NCI-H2081 (cell line): ENCODE data around the gene MLPH.

Experiments used
- DNase-seq, 2 experiments: peaks; one replicate each; lab custom pipeline; 2025; lab: John Stamatoyannopoulos, UW

Gene MLPH

GRCh38 chr2:237478979-237479378 lies 8.1 kb upstream of the MLPH start:
- no peak for DNase-seq

GRCh38 chr2:237479747-237480146 lies 7.3 kb upstream of the MLPH start:
- DNase-seq, result no peak

- no peak for DNase-seq
These were observed 6.5 kb upstream of the MLPH start for GRCh38 chr2:237480556-237480955.

GRCh38 chr2:237480988-237481525 lies 6.0 kb upstream of the MLPH start:
- no peak for DNase-seq

GRCh38 chr2:237482485-237482884 lies 4.6 kb upstream of the MLPH start:
- DNase-seq, result peak; percentile 14 to 39

GRCh38 chr2:237483018-237483731 lies 3.9 kb upstream of the MLPH start:
- DNase-seq, result no peak

GRCh38 chr2:237485304-237485703 lies 1.7 kb upstream of the MLPH start:
- no peak for DNase-seq

GRCh38 chr2:237485844-237486243 lies 1.2 kb upstream of the MLPH start:
- no peak for DNase-seq

- DNase-seq, result no peak
These were observed 675 bp upstream of the MLPH start for GRCh38 chr2:237486334-237486818.

- DNase-seq, result no peak
These were observed 445 bp downstream of the MLPH start for GRCh38 chr2:237487496-237487895.

GRCh38 chr2:237488295-237488694 lies 1.2 kb downstream of the MLPH start:
- DNase-seq, result no peak

- peak in 1 of 2 experiments; percentile 9 for DNase-seq
These were observed 2.1 kb downstream of the MLPH start for GRCh38 chr2:237488901-237489860.

- DNase-seq, result no peak
These were observed 3.1 kb downstream of the MLPH start for GRCh38 chr2:237490009-237490711.

GRCh38 chr2:237490795-237491194 lies 3.7 kb downstream of the MLPH start:
- DNase-seq, result no peak

- no peak for DNase-seq
These were observed 4.6 kb downstream of the MLPH start for GRCh38 chr2:237491515-237492118.

- DNase-seq, result no peak
These were observed 5.3 kb downstream of the MLPH start for GRCh38 chr2:237492137-237492890.

- DNase-seq, result no peak
These were observed 7.0 kb downstream of the MLPH start for GRCh38 chr2:237494066-237494465.

GRCh38 chr2:237495521-237496117 lies 8.6 kb downstream of the MLPH start:
- DNase-seq, result no peak

- DNase-seq, result no peak
These were observed 9.4 kb downstream of the MLPH start for GRCh38 chr2:237496428-237496827.
